K562 (cell line): ENCODE measurements around the gene CD300E. TPM values are rescaled to one million over a fixed set of nuclear protein-coding genes. Genes with fewer than 3 reads are reported as not detected.

Experiments used
- ATAC-seq: fragments of 200-7000 bp; cut with Tn5 transposase; 3 replicates; pipeline ENCODE4 v1.9.1; 2020; ENCODE audit warnings: moderate library complexity
- BruUV-seq: library from RNA; stranded (reverse); fragments of 400-500 nt; replicated peaks from 2 replicates; lab custom pipeline; 2021; lab: Mats Ljungman, UMichigan
- CTCF ChIA-PET: fragments of 300-600 bp; formaldehyde crosslinking; extraction: SDS; loops from one replicate; lab custom pipeline; 2021; ENCODE audit warnings: low intra/inter-chr PET ratio; lab: Yijun Ruan, JAX
- POLR2A ChIA-PET: fragments of 300-600, 350-650 bp; sonication (Branson Sonifier 250); formaldehyde crosslinking; extraction: SDS; loops from one replicate; lab custom pipeline; 2021; ENCODE audit warnings: antibody characterized with exemption, inconsistent platforms; lab: Yijun Ruan, JAX
- DNase-seq, 4 experiments: peaks; one replicate each; pipeline versions ENCODE4 v3.0.0 to v3.0.0-alpha.2; 2011 to 2018; ENCODE audit warnings: low spot score in 3 of 4, mixed read lengths in 3 of 4; ENCODE audit errors: extremely low read depth in 1 of 4
- FAIRE-seq: peaks from 2 replicates; lab custom pipeline; 2011; peaks lifted over from hg19 to GRCh38; lab: Jason Lieb, UNC
- H2AFZ ChIP-seq: 2 replicates; pipeline ENCODE4 v1.6.0; 2011; ENCODE audit warnings: low read depth, low read length, control low read depth, inconsistent platforms
- H3K27ac ChIP-seq: fragments of 200-600 bp; 3 replicates; pipeline ENCODE4 v1.8.0; 2011; ENCODE audit warnings: low read depth, mild to moderate bottlenecking, control low read depth, inconsistent platforms, low read length, moderate library complexity, mixed read lengths; ENCODE audit errors: extremely low read depth
- H3K27me3 ChIP-seq, 2 experiments: fragments of 300-600 bp in 1 of 2; 2 replicates in 1 of 2; 3 replicates in 1 of 2; pipeline versions ENCODE4 v1.6.0 to v1.8.0; 2011; ENCODE audit warnings: inconsistent platforms in 2 of 2, low read length in 2 of 2, mild to moderate bottlenecking in 1 of 2, mixed read lengths in 1 of 2, moderate library complexity in 1 of 2; ENCODE audit not compliant: control insufficient read depth in 2 of 2, insufficient read depth in 2 of 2
- H3K36me3 ChIP-seq: fragments of 300-600 bp; 3 replicates; pipeline ENCODE4 v1.8.0; 2011; ENCODE audit warnings: mild to moderate bottlenecking, low read length, inconsistent platforms; ENCODE audit not compliant: control insufficient read depth, insufficient read depth
- H3K4me1 ChIP-seq, 2 experiments: fragments of 200-600 bp in 1 of 2; replicated peaks in 1 of 2; 2 replicates in 1 of 2; 3 replicates in 1 of 2; pipeline versions ENCODE4 v1.5.1 to v1.8.0; 2011; ENCODE audit warnings: inconsistent platforms in 2 of 2, low read length in 2 of 2, mild to moderate bottlenecking in 1 of 2, mixed read lengths in 1 of 2, moderate library complexity in 1 of 2; ENCODE audit not compliant: control insufficient read depth in 2 of 2, insufficient read depth in 2 of 2
- H3K4me2 ChIP-seq: 2 replicates; pipeline ENCODE4 v1.6.1; 2011; ENCODE audit warnings: low read length, control low read depth, inconsistent platforms, mixed read lengths; ENCODE audit not compliant: insufficient read depth
- H3K4me3 ChIP-seq: fragments of 200-600 bp; sonication (generic), shearing (Covaris generic); 2 replicates; pipeline ENCODE4 v1.5.1; 2016; ENCODE audit warnings: control low read depth, inconsistent platforms
- H3K79me2 ChIP-seq: fragments of 200-600 bp; 3 replicates; pipeline ENCODE4 v1.8.0; 2011; ENCODE audit warnings: low read length, inconsistent platforms; ENCODE audit not compliant: control insufficient read depth, insufficient read depth
- H3K9ac ChIP-seq, 2 experiments: 2 replicates each; pipeline versions ENCODE4 v1.6.0 to v1.6.1; 2011; ENCODE audit warnings: low read depth in 2 of 2, low read length in 2 of 2, control low read depth in 1 of 2, inconsistent platforms in 1 of 2, mild to moderate bottlenecking in 1 of 2, mixed read lengths in 1 of 2; ENCODE audit not compliant: insufficient read depth in 1 of 2
- H3K9me1 ChIP-seq: one replicate; pipeline ENCODE4 v1.6.0; 2011; ENCODE audit warnings: inconsistent platforms, mild to moderate bottlenecking, low read length, moderate library complexity; ENCODE audit not compliant: control insufficient read depth, insufficient read depth
- H3K9me3 ChIP-seq: replicated peaks from 2 replicates; pipeline ENCODE4 v1.5.1; 2011; ENCODE audit warnings: low read depth, low read length, inconsistent platforms; ENCODE audit not compliant: control insufficient read depth, insufficient read depth
- H4K20me1 ChIP-seq: replicated peaks from 2 replicates; pipeline ENCODE4 v1.6.1; 2011; ENCODE audit warnings: low read length, inconsistent platforms, mixed read lengths; ENCODE audit not compliant: control insufficient read depth, insufficient read depth
- ARHGAP35 ChIP-seq: fragments of 450-650 bp; IDR thresholded peaks from 2 replicates; pipeline ENCODE4 v1.6.1; 2018; ENCODE audit not compliant: partially characterized antibody
- ARID4B ChIP-seq: sonication (generic); formaldehyde crosslinking; IDR thresholded peaks from 2 replicates; pipeline ENCODE4 v1.8.0; 2022; ENCODE audit warnings: mild to moderate bottlenecking, missing genetic modification reagents
- CAMTA2 ChIP-seq: fragments of 250-450 bp; sonication (Bioruptor Pico); conservative IDR thresholded peaks from 2 replicates; pipeline ENCODE4 v1.5.1; 2022
- HDGF ChIP-seq: fragments of 450-650 bp; IDR thresholded peaks from 2 replicates; pipeline ENCODE4 v1.6.1; 2016
- NONO ChIP-seq, 2 experiments: fragments of 200-400 bp in 1 of 2; fragments of 450-650 bp in 1 of 2; formaldehyde crosslinking in 1 of 2; IDR thresholded peaks; 2 replicates each; pipeline ENCODE4 v1.6.1; 2017; ENCODE audit warnings: low read depth in 2 of 2, mild to moderate bottlenecking in 2 of 2, moderate library complexity in 2 of 2, low read length in 1 of 2
- NR2C1 ChIP-seq, 2 experiments: fragments of 450-650 bp; IDR thresholded peaks; 2 replicates each; pipeline ENCODE4 v1.6.1; 2017; ENCODE audit warnings: mild to moderate bottlenecking in 2 of 2, antibody characterized with exemption in 1 of 2, inconsistent platforms in 1 of 2, missing compliant biosample characterization in 1 of 2, missing genetic modification characterization in 1 of 2
- NRF1 ChIP-seq, 2 experiments: fragments of 450-650 bp; IDR thresholded peaks in 1 of 2; conservative IDR thresholded peaks in 1 of 2; 2 replicates each; pipeline ENCODE4 v1.6.1; 2014; ENCODE audit warnings: mild to moderate bottlenecking in 2 of 2
- PHB ChIP-seq: fragments of 250-450 bp; sonication (Bioruptor Pico); IDR thresholded peaks from 2 replicates; pipeline ENCODE4 v1.5.0; 2021
- PHF21A ChIP-seq: fragments of 450-650 bp; IDR thresholded peaks from 2 replicates; pipeline ENCODE4 v1.6.1; 2017; ENCODE audit warnings: low read depth, borderline replicate concordance
- WGBS: fragments of 100-300 bp; shearing (Covaris generic); methylation state at CpG from one replicate; pipeline ENCODE4 v1.1.6; 2016; ENCODE audit warnings: low coverage, mixed read lengths; ENCODE audit not compliant: insufficient coverage; ENCODE audit errors: missing lambda C conversion rate; 5-methylcytosine and 5-hydroxymethylcytosine counted together
- in situ Hi-C: fragments of 300-500 bp; cut with MboI; formaldehyde crosslinking; loops from 4 replicates; pipeline ENCODE4 v1.15.0; 2018; ENCODE audit warnings: inconsistent platforms, mixed read lengths
- intact Hi-C: fragments of 100-400 bp; cut with micrococcal nuclease; formaldehyde crosslinking; loops from 2 replicates; pipeline ENCODE4 v1.14.2; 2022
- polyA plus RNA-seq, 8 experiments: library from polyadenylated mRNA; depleted of rRNA in 4 of 8; stranded (reverse) in 5 of 8; unstranded in 3 of 8; fragments of >200 nt; fragmentation: Nextera tagmentation in 2 of 8; fragmentation: Illumina TruSeq in 1 of 8; extraction: Ambion mirVana in 2 of 8; extraction: Trizol in 1 of 8; gene quantifications; 2 replicates each; pipeline versions ENCODE4 v1.2.1 to v1.2.3, GENCODE V29; 2011 to 2014; ENCODE audit warnings: inconsistent platforms in 1 of 8, missing spikeins in 1 of 8
- total RNA-seq, 7 experiments: library from RNA; depleted of rRNA in 6 of 7; stranded (reverse); fragments of >200 nt in 6 of 7; fragmentation: Illumina TruSeq in 2 of 7; extraction: Trizol in 2 of 7; gene quantifications; 2 replicates each; pipeline versions ENCODE4 v1.2.1 to v1.2.3, GENCODE V29; 2011 to 2021; ENCODE audit warnings: low replicate concordance in 1 of 7

Gene CD300E
- total and polyA plus RNA-seq, 9 of the 15 experiments (the other 6 are each of a cell fraction or from before 2014, with no cell fraction given) = not detected

GRCh38 chr17:74598346-74599022, 25.1 kb downstream of the CD300E start:
- H3K4me2 ChIP-seq = no peak overlapping the region
- no peaks in the 10 kb centered on the region for H3K4me1 ChIP-seq
- no peak overlapping the region for H3K9ac ChIP-seq
- ChIA-PET POLR2A (no interaction called here), CTCF (no interaction called here)
- no TSS peak for BruUV-seq
- H4K20me1 ChIP-seq = no peaks in the 10 kb centered on the region
- intact Hi-C loops = no loop called here
- no peaks in the 10 kb centered on the region for H3K9me1 ChIP-seq
- in situ Hi-C loops = loop anchor here (10.0 kb wide), 1 partner anchor 224 kb away; no protein-coding TSS in a partner anchor
- no peak for TF ChIP-seq CAMTA2
- no peak for TF ChIP-seq NONO (IDR thresholded peaks at IDR 0.05; ENCODE audit: low read depth in 2 of 2, low read length in 1 of 2)
- TF ChIP-seq NRF1 (conservative IDR thresholded peaks at IDR 0.05 in 1 of 2, IDR thresholded peaks at IDR 0.05 in 1 of 2) = no peak
- TF ChIP-seq ARID4B (CRISPR knock-in tag) = no peak
- no peak for TF ChIP-seq PHB (CRISPR knock-in tag)
- no peak for TF ChIP-seq PHF21A
- TF ChIP-seq NR2C1 (IDR thresholded peaks at IDR 0.05) = no peak
- TF ChIP-seq NR2C1 (tag; IDR thresholded peaks at IDR 0.05) = no peak
- no peak for TF ChIP-seq ARHGAP35
- no peak for TF ChIP-seq HDGF
- DNase-seq = no peak
- H3K27me3 ChIP-seq = peaks cover 0 to 23% of the 10 kb centered on the region in 2 experiments; a peak in 2 of 5 replicates
- no peaks in the 10 kb centered on the region for H3K79me2 ChIP-seq
- no peak overlapping the region for H3K27ac ChIP-seq
- WGBS = 0% methylated on average over 2 of the region's 4 CpGs
- H3K36me3 ChIP-seq = no peaks in the 10 kb centered on the region
- H3K9me3 ChIP-seq = no peaks in the 10 kb centered on the region
- H2AFZ ChIP-seq = no peak overlapping the region
- no peak overlapping the region for H3K4me3 ChIP-seq
- FAIRE-seq = no peak
- no peak for ATAC-seq
